ENCODE data around the gene ABCA3. TPM values are rescaled to one million over a fixed set of nuclear protein-coding genes. Genes with fewer than 3 reads are reported as not detected.

Gene ABCA3
- total RNA-seq, 1 experiment from 2014 or later: 9.0 TPM

- Histone ChIP-seq H3K4me3 (ENCODE audit: low read depth, low read length, poor library complexity, severe bottlenecking) (no peak overlapping the region), H3K36me3 (ENCODE audit: insufficient read depth, low read length, poor library complexity, severe bottlenecking) (no peaks in the 10 kb centered on the region), H3K4me1 (ENCODE audit: insufficient read depth, low read length, poor library complexity, severe bottlenecking) (no peaks in the 10 kb centered on the region), H3K27ac (ENCODE audit: low read depth, low read length, poor library complexity, severe bottlenecking) (no peak overlapping the region), H3K27me3 (replicated peaks; ENCODE audit: insufficient read depth, low read depth, low read length, poor library complexity) (no peaks in the 10 kb centered on the region), H3K9me3 (ENCODE audit: low read depth, low read length, poor library complexity, severe bottlenecking) (no peaks in the 10 kb centered on the region)
- no peak for DNase-seq (ENCODE audit: low spot score)
- intact Hi-C loops (cut with micrococcal nuclease; ENCODE audit: unreplicated experiment): no loop called here
- POLR2A ChIA-PET (ENCODE audit: low non-redundant PET): no interaction called here
- CTCF ChIA-PET: no interaction called here
- TF ChIP-seq EZH2 (IDR thresholded peaks at IDR 0.05; ENCODE audit: borderline replicate concordance, low read depth, low read length, poor library complexity, severe bottlenecking): no peak
- TF ChIP-seq, protein P1, sequence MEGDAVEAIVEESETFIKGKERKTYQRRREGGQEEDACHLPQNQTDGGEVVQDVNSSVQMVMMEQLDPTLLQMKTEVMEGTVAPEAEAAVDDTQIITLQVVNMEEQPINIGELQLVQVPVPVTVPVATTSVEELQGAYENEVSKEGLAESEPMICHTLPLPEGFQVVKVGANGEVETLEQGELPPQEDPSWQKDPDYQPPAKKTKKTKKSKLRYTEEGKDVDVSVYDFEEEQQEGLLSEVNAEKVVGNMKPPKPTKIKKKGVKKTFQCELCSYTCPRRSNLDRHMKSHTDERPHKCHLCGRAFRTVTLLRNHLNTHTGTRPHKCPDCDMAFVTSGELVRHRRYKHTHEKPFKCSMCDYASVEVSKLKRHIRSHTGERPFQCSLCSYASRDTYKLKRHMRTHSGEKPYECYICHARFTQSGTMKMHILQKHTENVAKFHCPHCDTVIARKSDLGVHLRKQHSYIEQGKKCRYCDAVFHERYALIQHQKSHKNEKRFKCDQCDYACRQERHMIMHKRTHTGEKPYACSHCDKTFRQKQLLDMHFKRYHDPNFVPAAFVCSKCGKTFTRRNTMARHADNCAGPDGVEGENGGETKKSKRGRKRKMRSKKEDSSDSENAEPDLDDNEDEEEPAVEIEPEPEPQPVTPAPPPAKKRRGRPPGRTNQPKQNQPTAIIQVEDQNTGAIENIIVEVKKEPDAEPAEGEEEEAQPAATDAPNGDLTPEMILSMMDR (conservative IDR thresholded peaks at IDR 0.05; ENCODE audit: low read depth, low read length): no peak
- BruUV-seq (replicated peaks): no TSS peak
Measured at GRCh38 chr16:2288726-2289125, 51.8 kb downstream of the ABCA3 start.

GRCh38 chr16:2287916-2288547, 52.5 kb downstream of the ABCA3 start:
- BruUV-seq (replicated peaks): no TSS peak
- TF ChIP-seq EZH2 (IDR thresholded peaks at IDR 0.05; ENCODE audit: borderline replicate concordance, low read depth, low read length, poor library complexity, severe bottlenecking): no peak
- TF ChIP-seq, protein P1 (conservative IDR thresholded peaks at IDR 0.05; ENCODE audit: low read depth, low read length): no peak
- Histone ChIP-seq H3K36me3 (ENCODE audit: insufficient read depth, low read length, poor library complexity, severe bottlenecking) (no peaks in the 10 kb centered on the region), H3K9me3 (ENCODE audit: low read depth, low read length, poor library complexity, severe bottlenecking) (no peaks in the 10 kb centered on the region), H3K27ac (ENCODE audit: low read depth, low read length, poor library complexity, severe bottlenecking) (no peak overlapping the region), H3K4me3 (ENCODE audit: low read depth, low read length, poor library complexity, severe bottlenecking) (no peak overlapping the region), H3K27me3 (replicated peaks; ENCODE audit: insufficient read depth, low read depth, low read length, poor library complexity) (no peaks in the 10 kb centered on the region), H3K4me1 (ENCODE audit: insufficient read depth, low read length, poor library complexity, severe bottlenecking) (no peaks in the 10 kb centered on the region)
- ChIA-PET POLR2A (ENCODE audit: low non-redundant PET) (no interaction called here), CTCF (no interaction called here)
- DNase-seq (ENCODE audit: low spot score): no peak
- intact Hi-C loops (cut with micrococcal nuclease; ENCODE audit: unreplicated experiment): no loop called here

DNA sequence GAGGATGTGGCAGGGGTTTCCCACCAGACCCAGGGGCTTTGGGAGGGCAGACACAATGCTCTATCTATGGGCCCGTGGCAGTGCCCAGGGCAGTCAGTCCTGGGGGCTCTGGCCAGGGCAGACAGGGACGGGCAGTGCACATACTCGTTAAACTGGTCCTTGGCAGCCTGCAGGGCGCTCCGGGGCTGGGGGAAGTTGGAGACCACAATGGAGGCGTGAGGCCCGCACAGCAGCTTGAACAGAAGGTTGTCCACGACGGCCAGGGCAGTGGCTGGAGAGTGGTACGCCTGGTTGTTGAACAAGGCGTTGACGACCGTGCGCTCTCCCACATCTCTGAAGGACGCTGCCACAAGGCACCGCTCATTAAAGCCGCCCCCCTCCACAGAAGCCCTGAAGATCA, 54.0 kb downstream of the ABCA3 start:
- DNase-seq (ENCODE audit: low spot score): no peak
- no peak overlapping the region for H3K27ac ChIP-seq (ENCODE audit: low read depth, low read length, poor library complexity, severe bottlenecking)
- no peaks in the 10 kb centered on the region for H3K9me3 ChIP-seq (ENCODE audit: low read depth, low read length, poor library complexity, severe bottlenecking)
- H3K4me3 ChIP-seq (ENCODE audit: low read depth, low read length, poor library complexity, severe bottlenecking): no peak overlapping the region
- no peak for TF ChIP-seq EZH2 (IDR thresholded peaks at IDR 0.05; ENCODE audit: borderline replicate concordance, low read depth, low read length, poor library complexity, severe bottlenecking)
- CTCF ChIA-PET: no interaction called here
- BruUV-seq (replicated peaks): no TSS peak
- no peaks in the 10 kb centered on the region for H3K4me1 ChIP-seq (ENCODE audit: insufficient read depth, low read length, poor library complexity, severe bottlenecking)
- H3K36me3 ChIP-seq (ENCODE audit: insufficient read depth, low read length, poor library complexity, severe bottlenecking): no peaks in the 10 kb centered on the region
- no peaks in the 10 kb centered on the region for H3K27me3 ChIP-seq (replicated peaks; ENCODE audit: insufficient read depth, low read depth, low read length, poor library complexity)
- intact Hi-C loops (cut with micrococcal nuclease; ENCODE audit: unreplicated experiment): no loop called here
- POLR2A ChIA-PET (ENCODE audit: low non-redundant PET): no interaction called here

GRCh38 chr16:2285731-2286191, 54.8 kb downstream of the ABCA3 start:
- no peaks in the 10 kb centered on the region for H3K27me3 ChIP-seq (replicated peaks; ENCODE audit: insufficient read depth, low read depth, low read length, poor library complexity)

More at GRCh38 chr16:2285731-2286191, 54.8 kb downstream of the ABCA3 start:
- no peak for DNase-seq (ENCODE audit: low spot score)
- H3K4me1 ChIP-seq (ENCODE audit: insufficient read depth, low read length, poor library complexity, severe bottlenecking): no peaks in the 10 kb centered on the region
- CTCF ChIA-PET: no interaction called here
- H3K9me3 ChIP-seq (ENCODE audit: low read depth, low read length, poor library complexity, severe bottlenecking): no peaks in the 10 kb centered on the region
- H3K27ac ChIP-seq (ENCODE audit: low read depth, low read length, poor library complexity, severe bottlenecking): no peak overlapping the region
- TF ChIP-seq, protein P1 (conservative IDR thresholded peaks at IDR 0.05; ENCODE audit: low read depth, low read length): no peak
- TF ChIP-seq EZH2 (IDR thresholded peaks at IDR 0.05; ENCODE audit: borderline replicate concordance, low read depth, low read length, poor library complexity, severe bottlenecking): no peak
- no peaks in the 10 kb centered on the region for H3K36me3 ChIP-seq (ENCODE audit: insufficient read depth, low read length, poor library complexity, severe bottlenecking)
- H3K4me3 ChIP-seq (ENCODE audit: low read depth, low read length, poor library complexity, severe bottlenecking): no peak overlapping the region
- POLR2A ChIA-PET (ENCODE audit: low non-redundant PET): no interaction called here
- intact Hi-C loops (cut with micrococcal nuclease; ENCODE audit: unreplicated experiment): no loop called here
- BruUV-seq (replicated peaks): no TSS peak
